Endothelial cell of umbilical vein (primary cell): ENCODE data around the gene VIT. TPM values are rescaled to one million over a fixed set of nuclear protein-coding genes. Genes with fewer than 3 reads are reported as not detected.

Experiments used
- BruUV-seq: library from RNA; stranded (reverse); fragments of 400-500 nt; replicated peaks from 2 replicates; lab custom pipeline; 2021; lab: Mats Ljungman, UMichigan
- CTCF ChIA-PET: fragments of 300-600, 350-600 bp; sonication (Branson Sonifier 250); formaldehyde crosslinking; loops from one replicate; lab custom pipeline; 2021; ENCODE audit warnings: antibody characterized with exemption, inconsistent platforms; lab: Charles Lee
- POLR2A ChIA-PET: fragments of 300-600, 350-600 bp; sonication (Branson Sonifier 250); formaldehyde crosslinking; loops from one replicate; lab custom pipeline; 2021; ENCODE audit warnings: antibody characterized with exemption, inconsistent platforms; lab: Charles Lee
- DNase-seq: peaks from one replicate; pipeline ENCODE4 v3.0.0-alpha.2; 2011; ENCODE audit warnings: low read depth, low spot score
- FAIRE-seq: peaks from 2 replicates; lab custom pipeline; 2011; peaks lifted over from hg19 to GRCh38; lab: Jason Lieb, UNC
- H2AFZ ChIP-seq: 2 replicates; pipeline ENCODE4 v1.6.0; 2012; ENCODE audit warnings: low read depth, low read length, control low read depth, inconsistent platforms
- H3K27ac ChIP-seq: 2 replicates; pipeline ENCODE4 v1.5.1; 2011; ENCODE audit warnings: low read depth, mild to moderate bottlenecking, control low read depth, low read length, moderate library complexity; ENCODE audit not compliant: insufficient read depth
- H3K27me3 ChIP-seq, 2 experiments: 2 replicates each; pipeline versions ENCODE4 v1.6.0 to v1.6.1; 2011; ENCODE audit warnings: low read length in 2 of 2, mixed read lengths in 1 of 2; ENCODE audit not compliant: control insufficient read depth in 2 of 2, insufficient read depth in 2 of 2
- H3K36me3 ChIP-seq, 2 experiments: 2 replicates in 1 of 2; 3 replicates in 1 of 2; pipeline ENCODE4 v1.5.1; 2011; ENCODE audit warnings: low read length in 2 of 2, mild to moderate bottlenecking in 1 of 2, moderate library complexity in 1 of 2; ENCODE audit not compliant: control insufficient read depth in 2 of 2, insufficient read depth in 2 of 2; ENCODE audit errors: extremely low read depth in 1 of 2
- H3K4me1 ChIP-seq: 3 replicates; pipeline ENCODE4 v1.5.1; 2011; ENCODE audit warnings: mild to moderate bottlenecking, low read length; ENCODE audit not compliant: control insufficient read depth, insufficient read depth; ENCODE audit errors: extremely low read depth
- H3K4me2 ChIP-seq: 2 replicates; pipeline ENCODE4 v1.6.1; 2011; ENCODE audit warnings: low read length, control low read depth, mixed read lengths; ENCODE audit not compliant: insufficient read depth
- H3K4me3 ChIP-seq, 3 experiments: fragments of 200-600 bp in 1 of 3; sonication (generic), shearing (Covaris generic) in 1 of 3; replicated peaks in 1 of 3; 2 replicates each; pipeline ENCODE4 v1.5.1; 2011 to 2016; ENCODE audit warnings: control low read depth in 3 of 3, low read length in 3 of 3, mild to moderate bottlenecking in 2 of 3, inconsistent platforms in 1 of 3, low read depth in 1 of 3, moderate library complexity in 1 of 3; ENCODE audit not compliant: insufficient read depth in 1 of 3
- H3K79me2 ChIP-seq: 2 replicates; pipeline ENCODE4 v1.6.0; 2012; ENCODE audit warnings: low read length, inconsistent platforms; ENCODE audit not compliant: control insufficient read depth, insufficient read depth
- H3K9ac ChIP-seq: replicated peaks from 2 replicates; pipeline ENCODE3; 2011; ENCODE audit warnings: low read length, control low read depth; ENCODE audit not compliant: insufficient read depth; ENCODE audit errors: extremely low read depth
- H3K9me1 ChIP-seq: replicated peaks from 3 replicates; pipeline ENCODE4 v1.6.0; 2011; ENCODE audit warnings: mild to moderate bottlenecking, low read length; ENCODE audit not compliant: control insufficient read depth, insufficient read depth; ENCODE audit errors: extremely low read depth
- H3K9me3 ChIP-seq: replicated peaks from 2 replicates; pipeline ENCODE4 v1.5.1; 2012; ENCODE audit warnings: low read length, inconsistent platforms; ENCODE audit not compliant: control insufficient read depth, insufficient read depth
- H4K20me1 ChIP-seq: replicated peaks from 2 replicates; pipeline ENCODE3; 2011; ENCODE audit warnings: mild to moderate bottlenecking, low read length; ENCODE audit not compliant: control insufficient read depth, insufficient read depth; ENCODE audit errors: extremely low read depth
- EZH2 ChIP-seq: IDR thresholded peaks from 2 replicates; pipeline ENCODE4 v1.6.1; 2012; ENCODE audit warnings: borderline replicate concordance, low read depth, mild to moderate bottlenecking, moderate library complexity, low read length, inconsistent platforms; ENCODE audit not compliant: severe bottlenecking
- FOS ChIP-seq: IDR thresholded peaks from 2 replicates; pipeline ENCODE4 v1.6.1; 2011; ENCODE audit warnings: mild to moderate bottlenecking, low read length, moderate library complexity, borderline replicate concordance; ENCODE audit not compliant: insufficient read depth
- GATA2 ChIP-seq: IDR thresholded peaks from 2 replicates; pipeline ENCODE4 v1.7.0; 2011; ENCODE audit warnings: low read depth, mild to moderate bottlenecking, moderate library complexity, mixed read lengths, low read length; ENCODE audit not compliant: insufficient read length, insufficient read depth
- JUN ChIP-seq: IDR thresholded peaks from 2 replicates; pipeline ENCODE4 v1.6.1; 2011; ENCODE audit warnings: borderline replicate concordance, low read depth; ENCODE audit not compliant: insufficient read length, insufficient read depth
- MYC ChIP-seq: IDR thresholded peaks from one replicate; pipeline ENCODE4 v1.6.1; 2011; ENCODE audit warnings: mild to moderate bottlenecking, low read depth, low read length
- POLR2A ChIP-seq: IDR thresholded peaks from 2 replicates; pipeline ENCODE4 v1.6.1; 2012; ENCODE audit warnings: low read depth, mild to moderate bottlenecking, control low read depth, low read length
- POLR2AphosphoS5 ChIP-seq: IDR thresholded peaks from 2 replicates; pipeline ENCODE4 v1.6.1; 2012; ENCODE audit warnings: low read depth, mild to moderate bottlenecking, control low read depth, low read length, moderate library complexity; ENCODE audit not compliant: insufficient read depth
- dilution Hi-C: fragments of 300-500 bp; cut with MboI; formaldehyde crosslinking; loops from one replicate; pipeline ENCODE4 v1.15.0; 2019; ENCODE audit warnings: low sequenced_read_pairs; ENCODE audit not compliant: extremely low pct_ligation_motif_present
- intact Hi-C: fragments of 100-400 bp; cut with micrococcal nuclease; formaldehyde crosslinking; loops from one replicate; pipeline ENCODE4 v1.10.0; 2022
- polyA plus RNA-seq, 4 experiments: library from polyadenylated mRNA; depleted of rRNA in 3 of 4; stranded (reverse) in 3 of 4; unstranded in 1 of 4; fragments of >200 nt; gene quantifications; 2 replicates each; pipeline versions ENCODE4 v1.2.1 to v1.2.3, GENCODE V29; 2011 to 2012; ENCODE audit warnings: missing spikeins in 1 of 4
- total RNA-seq: library from RNA; stranded (reverse); gene quantifications from 2 replicates; pipeline ENCODE4 v1.2.3, GENCODE V29; 2021
- TF ChIP-seq, protein P1 (sequence below), 2 donors: IDR thresholded peaks; 1 replicate in 1 of 2; 2 replicates in 1 of 2; pipeline ENCODE4 v1.5.1; 2011; ENCODE audit warnings: low read length in 2 of 2, mild to moderate bottlenecking in 2 of 2, moderate library complexity in 2 of 2, control low read depth in 1 of 2, inconsistent platforms in 1 of 2, low read depth in 1 of 2; ENCODE audit not compliant: insufficient read depth in 1 of 2; ENCODE audit errors: extremely low read depth in 1 of 2
- TF ChIP-seq, protein P2 (sequence below): IDR thresholded peaks from 2 replicates; pipeline ENCODE4 v1.6.1; 2011; ENCODE audit not compliant: insufficient read depth, insufficient read length

VIT gene
- total and polyA plus RNA-seq, 2 donors (not counting 3 experiments of a cell fraction or from before 2014, with no cell fraction given) = 0.54 to 0.88 TPM

DNA sequence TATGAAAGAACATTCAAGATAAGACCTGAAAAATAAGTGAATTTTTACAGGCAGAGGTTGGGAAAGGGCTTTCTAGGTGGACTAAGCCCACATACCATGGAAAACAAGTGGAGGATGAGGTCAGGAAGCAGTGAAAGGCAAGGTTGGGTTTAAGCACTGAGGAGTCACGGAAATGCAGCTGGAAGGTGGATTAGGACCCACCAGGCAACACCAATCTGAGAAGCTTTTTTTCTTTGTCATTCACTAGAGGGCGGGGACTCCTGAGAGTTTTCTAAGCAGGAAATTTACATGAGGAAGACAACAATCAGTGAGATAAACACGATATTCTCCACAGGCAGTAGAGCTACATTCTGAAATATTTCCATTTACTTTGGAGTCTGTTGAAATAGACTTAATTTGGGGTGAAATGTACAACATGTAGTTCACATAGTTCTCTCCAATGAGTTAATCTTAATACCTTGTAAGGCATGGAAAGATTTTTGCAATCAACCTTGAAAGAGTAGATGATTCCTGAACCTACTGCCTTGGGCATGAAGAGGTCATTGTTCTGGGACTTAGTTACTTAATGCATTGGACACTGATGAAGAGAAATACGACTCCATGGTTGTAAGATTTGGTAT, 40.7 kb downstream of the VIT start:
- Histone ChIP-seq H3K4me1 (no peaks in the 10 kb centered on the region), H3K9ac (no peak overlapping the region), H3K79me2 (no peaks in the 10 kb centered on the region), H3K9me1 (no peaks in the 10 kb centered on the region), H2AFZ (no peak overlapping the region), H3K4me2 (no peak overlapping the region), H3K36me3 (no peaks in the 10 kb centered on the region), H3K27me3 (peaks cover 14 to 18% of the 10 kb centered on the region in 2 experiments), H3K9me3 (no peaks in the 10 kb centered on the region), H3K4me3 (no peak overlapping the region), H4K20me1 (no peaks in the 10 kb centered on the region), H3K27ac (no peak overlapping the region)
- ChIA-PET CTCF (interaction anchor here (1.0 kb wide), 1 partner anchor 28 kb away, joined by 4 read pairs; no protein-coding TSS in a partner anchor), POLR2A (no interaction called here)
- no peak for FAIRE-seq
- TF ChIP-seq MYC (no peak), POLR2A (no peak), FOS (no peak), JUN (no peak), GATA2 (no peak), EZH2 (no peak), POLR2AphosphoS5 (no peak)
- TF ChIP-seq, protein P1, sequence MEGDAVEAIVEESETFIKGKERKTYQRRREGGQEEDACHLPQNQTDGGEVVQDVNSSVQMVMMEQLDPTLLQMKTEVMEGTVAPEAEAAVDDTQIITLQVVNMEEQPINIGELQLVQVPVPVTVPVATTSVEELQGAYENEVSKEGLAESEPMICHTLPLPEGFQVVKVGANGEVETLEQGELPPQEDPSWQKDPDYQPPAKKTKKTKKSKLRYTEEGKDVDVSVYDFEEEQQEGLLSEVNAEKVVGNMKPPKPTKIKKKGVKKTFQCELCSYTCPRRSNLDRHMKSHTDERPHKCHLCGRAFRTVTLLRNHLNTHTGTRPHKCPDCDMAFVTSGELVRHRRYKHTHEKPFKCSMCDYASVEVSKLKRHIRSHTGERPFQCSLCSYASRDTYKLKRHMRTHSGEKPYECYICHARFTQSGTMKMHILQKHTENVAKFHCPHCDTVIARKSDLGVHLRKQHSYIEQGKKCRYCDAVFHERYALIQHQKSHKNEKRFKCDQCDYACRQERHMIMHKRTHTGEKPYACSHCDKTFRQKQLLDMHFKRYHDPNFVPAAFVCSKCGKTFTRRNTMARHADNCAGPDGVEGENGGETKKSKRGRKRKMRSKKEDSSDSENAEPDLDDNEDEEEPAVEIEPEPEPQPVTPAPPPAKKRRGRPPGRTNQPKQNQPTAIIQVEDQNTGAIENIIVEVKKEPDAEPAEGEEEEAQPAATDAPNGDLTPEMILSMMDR (IDR thresholded peaks at IDR 0.05; ENCODE audit: extremely low read depth in 1 of 2, insufficient read depth in 1 of 2, low read depth in 1 of 2, low read length in 2 of 2) = no peak
- TF ChIP-seq, protein P2, sequence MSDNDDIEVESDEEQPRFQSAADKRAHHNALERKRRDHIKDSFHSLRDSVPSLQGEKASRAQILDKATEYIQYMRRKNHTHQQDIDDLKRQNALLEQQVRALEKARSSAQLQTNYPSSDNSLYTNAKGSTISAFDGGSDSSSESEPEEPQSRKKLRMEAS = no peak
- dilution Hi-C loops = no loop called here
- no TSS peak for BruUV-seq
- no peak for DNase-seq
- intact Hi-C loops = no loop called here
